Loucy (cell line): ENCODE data around the gene PLA2G2A.

Source experiments
- H2AFZ ChIP-seq: fragments of 200-600 bp; sonication (generic); 2 replicates; pipeline ENCODE4 v1.6.0; 2016; ENCODE audit warnings: antibody characterized with exemption, mild to moderate bottlenecking, low read length, moderate library complexity
- H3F3A ChIP-seq: fragments of 200-600 bp; 2 replicates; pipeline ENCODE4 v1.6.0; 2016; ENCODE audit warnings: antibody characterized with exemption, low read depth, mild to moderate bottlenecking
- H3K27me3 ChIP-seq: fragments of 200-600 bp; sonication (generic); 2 replicates; pipeline ENCODE4 v1.6.1; 2014; ENCODE audit warnings: low read length, mild to moderate bottlenecking; ENCODE audit not compliant: insufficient read depth, poor library complexity, severe bottlenecking
- H3K36me3 ChIP-seq: fragments of 200-600 bp; sonication (generic); 2 replicates; pipeline ENCODE4 v1.6.1; 2016; ENCODE audit warnings: low read length; ENCODE audit not compliant: insufficient read depth
- H3K4me1 ChIP-seq: fragments of 200-600 bp; sonication (generic); 2 replicates; pipeline ENCODE4 v1.5.1; 2014; ENCODE audit warnings: low read length, mild to moderate bottlenecking; ENCODE audit not compliant: insufficient read depth, poor library complexity, severe bottlenecking
- H3K4me2 ChIP-seq: fragments of 200-600 bp; sonication (generic); 2 replicates; pipeline ENCODE4 v1.6.0; 2014; ENCODE audit warnings: antibody characterized with exemption, low read length, low read depth, mild to moderate bottlenecking; ENCODE audit not compliant: poor library complexity, severe bottlenecking
- H3K4me3 ChIP-seq: fragments of 200-600 bp; sonication (generic); 2 replicates; pipeline ENCODE4 v1.5.1; 2014; ENCODE audit warnings: low read length, mild to moderate bottlenecking, mixed read lengths; ENCODE audit not compliant: poor library complexity, severe bottlenecking
- H3K79me2 ChIP-seq: fragments of 200-600 bp; sonication (generic); 2 replicates; pipeline ENCODE4 v1.6.1; 2014; ENCODE audit warnings: low read length; ENCODE audit not compliant: insufficient read depth
- H3K9ac ChIP-seq: fragments of 200-600 bp; sonication (generic); 2 replicates; pipeline ENCODE4 v1.6.0; 2014; ENCODE audit warnings: mild to moderate bottlenecking, low read depth, low read length, moderate library complexity; ENCODE audit not compliant: poor library complexity, severe bottlenecking
- H3K9me2 ChIP-seq: fragments of 200-600 bp; sonication (generic); replicated peaks from 2 replicates; pipeline ENCODE4 v1.6.1; 2016; ENCODE audit warnings: low read depth, low read length, mixed read lengths
- H3K9me3 ChIP-seq: fragments of 200-600 bp; sonication (generic); 2 replicates; pipeline ENCODE4 v1.6.1; 2014; ENCODE audit warnings: mild to moderate bottlenecking, antibody characterized with exemption, low read length, low read depth; ENCODE audit not compliant: insufficient read depth
- H4K20me1 ChIP-seq: fragments of 200-600 bp; sonication (generic); 2 replicates; pipeline ENCODE4 v1.6.0; 2014; ENCODE audit warnings: antibody characterized with exemption, low read length, mild to moderate bottlenecking; ENCODE audit not compliant: insufficient read depth, poor library complexity, severe bottlenecking
- EZH2phosphoT487 ChIP-seq: fragments of 200-600 bp; IDR thresholded peaks from 2 replicates; pipeline ENCODE4 v1.6.1; 2018; ENCODE audit warnings: antibody characterized with exemption, mild to moderate bottlenecking, moderate library complexity, borderline replicate concordance
- TF ChIP-seq, protein P1 (sequence below): fragments of 200-600 bp; sonication (generic); conservative IDR thresholded peaks from 2 replicates; pipeline ENCODE4 v1.5.1; 2014; ENCODE audit warnings: mild to moderate bottlenecking, antibody characterized with exemption, low read length

The PLA2G2A gene

DNA sequence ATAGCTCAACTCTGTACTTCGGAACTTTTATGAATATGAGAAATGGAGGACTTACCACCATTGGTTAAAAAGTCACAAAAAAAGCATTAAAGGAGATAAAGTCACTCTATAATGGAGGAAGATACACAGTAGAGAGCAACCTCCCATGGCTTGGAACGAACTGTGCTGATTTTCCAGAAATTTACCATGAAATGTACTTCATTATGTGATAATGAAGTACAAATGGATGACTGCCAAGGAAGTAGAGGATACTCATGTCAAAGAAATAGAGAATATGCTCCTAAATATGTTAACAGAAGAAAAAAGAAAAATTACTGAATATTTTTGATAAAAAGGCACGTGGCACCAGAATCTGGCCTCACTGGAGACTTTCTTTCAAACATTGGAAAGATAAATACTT is 32.4 kb downstream of the PLA2G2A start:
- no peaks in the 10 kb centered on the region for H3K4me1 ChIP-seq
- no peaks in the 10 kb centered on the region for H3F3A ChIP-seq
- no peaks in the 10 kb centered on the region for H3K9me2 ChIP-seq
- H3K4me2 ChIP-seq = no peak overlapping the region
- no peaks in the 10 kb centered on the region for H3K27me3 ChIP-seq
- H3K79me2 ChIP-seq = no peaks in the 10 kb centered on the region
- H3K4me3 ChIP-seq = no peak overlapping the region
- no peak overlapping the region for H2AFZ ChIP-seq
- no peaks in the 10 kb centered on the region for H3K36me3 ChIP-seq
- H3K9me3 ChIP-seq = no peaks in the 10 kb centered on the region
- TF ChIP-seq, protein P1, sequence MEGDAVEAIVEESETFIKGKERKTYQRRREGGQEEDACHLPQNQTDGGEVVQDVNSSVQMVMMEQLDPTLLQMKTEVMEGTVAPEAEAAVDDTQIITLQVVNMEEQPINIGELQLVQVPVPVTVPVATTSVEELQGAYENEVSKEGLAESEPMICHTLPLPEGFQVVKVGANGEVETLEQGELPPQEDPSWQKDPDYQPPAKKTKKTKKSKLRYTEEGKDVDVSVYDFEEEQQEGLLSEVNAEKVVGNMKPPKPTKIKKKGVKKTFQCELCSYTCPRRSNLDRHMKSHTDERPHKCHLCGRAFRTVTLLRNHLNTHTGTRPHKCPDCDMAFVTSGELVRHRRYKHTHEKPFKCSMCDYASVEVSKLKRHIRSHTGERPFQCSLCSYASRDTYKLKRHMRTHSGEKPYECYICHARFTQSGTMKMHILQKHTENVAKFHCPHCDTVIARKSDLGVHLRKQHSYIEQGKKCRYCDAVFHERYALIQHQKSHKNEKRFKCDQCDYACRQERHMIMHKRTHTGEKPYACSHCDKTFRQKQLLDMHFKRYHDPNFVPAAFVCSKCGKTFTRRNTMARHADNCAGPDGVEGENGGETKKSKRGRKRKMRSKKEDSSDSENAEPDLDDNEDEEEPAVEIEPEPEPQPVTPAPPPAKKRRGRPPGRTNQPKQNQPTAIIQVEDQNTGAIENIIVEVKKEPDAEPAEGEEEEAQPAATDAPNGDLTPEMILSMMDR = no peak
- no peak for TF ChIP-seq EZH2phosphoT487
- no peaks in the 10 kb centered on the region for H4K20me1 ChIP-seq
- no peak overlapping the region for H3K9ac ChIP-seq

DNA sequence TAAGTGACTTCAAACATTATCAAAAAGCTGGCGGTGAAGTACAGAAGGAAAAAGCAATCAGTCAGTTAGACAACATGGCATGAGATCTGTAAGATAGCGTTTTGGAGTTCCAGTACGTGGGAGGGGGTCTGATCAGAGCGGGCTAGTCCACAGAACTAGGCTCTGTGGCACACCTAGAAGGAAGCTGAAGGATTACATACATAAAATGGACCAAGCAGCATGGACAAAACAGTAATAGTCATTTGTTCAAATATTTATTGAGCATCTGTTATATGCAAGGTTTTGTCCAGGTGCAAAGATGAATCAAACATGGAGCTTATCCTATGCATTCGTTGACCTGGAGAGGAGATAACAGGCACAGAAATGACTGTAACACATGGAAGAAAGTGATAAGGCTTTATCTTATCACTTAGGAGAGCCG is 33.1 kb downstream of the PLA2G2A start:
- Histone ChIP-seq H3K4me2 (no peak overlapping the region), H3K9ac (no peak overlapping the region), H4K20me1 (no peaks in the 10 kb centered on the region), H3K27me3 (no peaks in the 10 kb centered on the region), H2AFZ (no peak overlapping the region), H3K36me3 (no peaks in the 10 kb centered on the region), H3K4me1 (no peaks in the 10 kb centered on the region), H3K79me2 (no peaks in the 10 kb centered on the region), H3F3A (no peaks in the 10 kb centered on the region), H3K4me3 (no peak overlapping the region), H3K9me3 (no peaks in the 10 kb centered on the region), H3K9me2 (no peaks in the 10 kb centered on the region)
- TF ChIP-seq, protein P1 = no peak
- no peak for TF ChIP-seq EZH2phosphoT487

DNA sequence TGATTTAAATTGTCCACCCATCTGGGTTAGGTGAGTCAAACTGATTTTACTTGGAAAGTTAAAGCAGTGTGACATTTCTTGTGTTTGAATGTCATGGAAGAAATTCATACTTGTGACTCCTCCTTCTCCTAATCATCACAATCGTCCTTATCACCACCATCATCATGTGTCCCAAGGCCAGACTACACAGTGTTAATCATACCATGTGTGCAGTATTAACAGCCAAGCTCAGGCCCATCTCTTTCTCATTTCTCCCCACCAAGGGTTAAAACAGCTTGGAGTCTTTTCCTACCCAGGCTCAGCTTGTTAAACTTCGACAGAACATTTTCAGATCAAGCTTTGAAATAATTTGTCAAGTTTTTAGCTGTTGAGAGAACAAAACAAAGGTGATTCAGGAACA is 33.5 kb downstream of the PLA2G2A start:
- TF ChIP-seq EZH2phosphoT487 = no peak
- TF ChIP-seq, protein P1 = no peak
- Histone ChIP-seq H3K4me1 (no peaks in the 10 kb centered on the region), H3K4me3 (no peak overlapping the region), H2AFZ (no peak overlapping the region), H3K4me2 (no peak overlapping the region), H3K9ac (no peak overlapping the region), H3F3A (no peaks in the 10 kb centered on the region), H3K36me3 (no peaks in the 10 kb centered on the region), H3K27me3 (no peaks in the 10 kb centered on the region), H3K9me3 (no peaks in the 10 kb centered on the region), H4K20me1 (no peaks in the 10 kb centered on the region), H3K79me2 (no peaks in the 10 kb centered on the region), H3K9me2 (no peaks in the 10 kb centered on the region)
